SK-N-SH treated with all-trans-retinoic acid at 6 μM for 48 hours (cell line): ENCODE results near the gene WFDC11.
"Not testable (repeated sequence)": the region's sequence is repeated elsewhere in the genome, so short reads cannot be mapped to it uniquely, and the experiment has no call there.

Experiments
- ATAC-seq: fragments of 200-7000 bp; cut with Tn5 transposase; 3 replicates; pipeline ENCODE4 v1.9.1; 2020; ENCODE audit warnings: mild to moderate bottlenecking, moderate library complexity
- ARNTL ChIP-seq: fragments of 450-650 bp; formaldehyde crosslinking; IDR thresholded peaks from 2 replicates; pipeline ENCODE4 v1.5.0; 2020; ENCODE audit warnings: low read depth, mild to moderate bottlenecking, moderate library complexity, borderline replicate concordance
- BACH2 ChIP-seq: fragments of 250-450 bp; sonication (Bioruptor Pico); IDR thresholded peaks from 2 replicates; pipeline ENCODE4 v1.9.0; 2021; ENCODE audit warnings: mild to moderate bottlenecking, borderline replicate concordance
- CREB5 ChIP-seq: fragments of 250-450 bp; sonication (Bioruptor Pico); IDR thresholded peaks from 2 replicates; pipeline ENCODE4 v1.5.1; 2020; ENCODE audit warnings: low read depth, mild to moderate bottlenecking, moderate library complexity
- CSDC2 ChIP-seq: fragments of 250-450 bp; sonication (Bioruptor Pico); IDR thresholded peaks from 2 replicates; pipeline ENCODE4 v1.5.0; 2020; ENCODE audit warnings: mild to moderate bottlenecking, moderate library complexity
- CSRNP3 ChIP-seq: fragments of 250-450 bp; sonication (Bioruptor Pico); IDR thresholded peaks from 2 replicates; pipeline ENCODE4 v1.5.1; 2021; ENCODE audit warnings: mild to moderate bottlenecking, moderate library complexity
- ESRRG ChIP-seq: fragments of 250-450 bp; sonication (Bioruptor Pico); IDR thresholded peaks from 2 replicates; pipeline ENCODE4 v1.6.1; 2021; ENCODE audit warnings: mild to moderate bottlenecking
- GLIS3 ChIP-seq: fragments of 250-450 bp; sonication (Bioruptor Pico); IDR thresholded peaks from 2 replicates; pipeline ENCODE4 v1.5.0; 2020; ENCODE audit warnings: mild to moderate bottlenecking, moderate library complexity
- ISL1 ChIP-seq: fragments of 250-450 bp; sonication (Bioruptor Pico); IDR thresholded peaks from 2 replicates; pipeline ENCODE4 v2.1.2; 2022; ENCODE audit warnings: mild to moderate bottlenecking, moderate library complexity
- OSR1 ChIP-seq: fragments of 250-450 bp; sonication (Bioruptor Pico); IDR thresholded peaks from 2 replicates; pipeline ENCODE4 v1.8.0; 2022; ENCODE audit warnings: moderate library complexity, mild to moderate bottlenecking, inconsistent platforms
- PATZ1 ChIP-seq: fragments of 250-450 bp; sonication (Bioruptor Pico); IDR thresholded peaks from 2 replicates; pipeline ENCODE4 v1.8.0; 2020; ENCODE audit warnings: mild to moderate bottlenecking, moderate library complexity, borderline replicate concordance
- POU6F1 ChIP-seq: fragments of 250-450 bp; sonication (Bioruptor Pico); IDR thresholded peaks from 2 replicates; pipeline ENCODE4 v1.8.0; 2021; ENCODE audit warnings: low read depth, mild to moderate bottlenecking, moderate library complexity, borderline replicate concordance
- SNAI2 ChIP-seq: fragments of 250-450 bp; sonication (Bioruptor Pico); IDR thresholded peaks from 2 replicates; pipeline ENCODE4 v1.5.0; 2020; ENCODE audit warnings: mild to moderate bottlenecking, moderate library complexity
- TCF4 ChIP-seq: fragments of 250-450 bp; sonication (Bioruptor Pico); IDR thresholded peaks from 2 replicates; pipeline ENCODE4 v1.8.0; 2021; ENCODE audit warnings: mild to moderate bottlenecking, moderate library complexity, borderline replicate concordance
- TOX ChIP-seq: fragments of 250-450 bp; sonication (Bioruptor Pico); IDR thresholded peaks from 2 replicates; pipeline ENCODE4 v1.8.0; 2021; ENCODE audit warnings: mild to moderate bottlenecking, moderate library complexity, borderline replicate concordance
- TSHZ2 ChIP-seq: fragments of 250-450 bp; sonication (Bioruptor Pico); IDR thresholded peaks from 2 replicates; pipeline ENCODE4 v1.5.0; 2020; ENCODE audit warnings: mild to moderate bottlenecking, moderate library complexity
- ZC3H10 ChIP-seq: fragments of 250-450 bp; sonication (Bioruptor Pico); IDR thresholded peaks from 2 replicates; pipeline ENCODE4 v1.5.1; 2021; ENCODE audit warnings: mild to moderate bottlenecking, moderate library complexity
- ZFP3 ChIP-seq: fragments of 250-450 bp; sonication (Bioruptor Pico); IDR thresholded peaks from 2 replicates; pipeline ENCODE4 v1.5.0; 2020; ENCODE audit warnings: mild to moderate bottlenecking, moderate library complexity
- ZFP30 ChIP-seq: fragments of 450-650 bp; formaldehyde crosslinking; IDR thresholded peaks from 2 replicates; pipeline ENCODE4 v1.5.0; 2022; ENCODE audit warnings: mild to moderate bottlenecking, moderate library complexity
- ZNF565 ChIP-seq: fragments of 450-650 bp; formaldehyde crosslinking; conservative IDR thresholded peaks from 2 replicates; pipeline ENCODE4 v1.5.0; 2020; ENCODE audit warnings: low read depth, mild to moderate bottlenecking, moderate library complexity
- ZNF70 ChIP-seq: fragments of 450-650 bp; formaldehyde crosslinking; IDR thresholded peaks from 2 replicates; pipeline ENCODE4 v1.5.0; 2020; ENCODE audit warnings: mild to moderate bottlenecking, moderate library complexity
- ZNF8 ChIP-seq: fragments of 450-650 bp; formaldehyde crosslinking; IDR thresholded peaks from 2 replicates; pipeline ENCODE4 v1.5.0; 2020; ENCODE audit warnings: mild to moderate bottlenecking, moderate library complexity

WFDC11 gene

GRCh38 chr20:45695496-45695895 lies 25.5 kb upstream of the WFDC11 start:
- TF ChIP-seq BACH2 (CRISPR knock-in tag), result no peak
- TF ChIP-seq ZNF70 (CRISPR knock-in tag), result no peak
- TF ChIP-seq CREB5 (CRISPR knock-in tag), result no peak
- TF ChIP-seq ZC3H10 (CRISPR knock-in tag), result no peak
- no peak for ATAC-seq

GRCh38 chr20:45693346-45693745 lies 23.3 kb upstream of the WFDC11 start:
- ATAC-seq, result not testable (repeated sequence)

GRCh38 chr20:45685896-45686295 lies 15.9 kb upstream of the WFDC11 start:
- ATAC-seq, result no peak
- TF ChIP-seq ESRRG (CRISPR knock-in tag), result no peak
- TF ChIP-seq ZC3H10 (CRISPR knock-in tag), result no peak
- TF ChIP-seq ZNF565 (CRISPR knock-in tag), result no peak
- no peak for TF ChIP-seq ZFP3 (CRISPR knock-in tag)
- TF ChIP-seq PATZ1 (CRISPR knock-in tag), result no peak
- no peak for TF ChIP-seq TCF4 (CRISPR knock-in tag)
- TF ChIP-seq TOX (CRISPR knock-in tag), result no peak
- no peak for TF ChIP-seq GLIS3 (CRISPR knock-in tag)
- TF ChIP-seq ZFP30 (CRISPR knock-in tag), result no peak
- TF ChIP-seq POU6F1 (CRISPR knock-in tag), result no peak
- TF ChIP-seq CSRNP3, result no peak
- TF ChIP-seq ZNF8 (CRISPR knock-in tag), result no peak
- TF ChIP-seq CSDC2 (CRISPR knock-in tag), result no peak
- TF ChIP-seq ARNTL (CRISPR knock-in tag), result no peak
- TF ChIP-seq OSR1, result no peak
- TF ChIP-seq SNAI2 (CRISPR knock-in tag), result no peak
- TF ChIP-seq CREB5 (CRISPR knock-in tag), result no peak
- no peak for TF ChIP-seq TSHZ2 (CRISPR knock-in tag)
- TF ChIP-seq ISL1 (CRISPR knock-in tag), result no peak
- TF ChIP-seq ZNF70 (CRISPR knock-in tag), result no peak
